IgD-negative memory B cell (primary cell): ENCODE results near the gene ARHGEF10L. TPM values are rescaled to one million over a fixed set of nuclear protein-coding genes. Genes with fewer than 3 reads are reported as not detected.

ENCODE experiments used
- H3K27ac Mint-ChIP-seq, 3 donors: one replicate each; pipeline ENCODE4 v1.8.0; 2020 to 2022; ENCODE audit warnings: mild to moderate bottlenecking in 3 of 3, mixed read lengths in 3 of 3, moderate library complexity in 1 of 3
- H3K27me3 Mint-ChIP-seq: one replicate; pipeline ENCODE4 v1.8.0; 2021; ENCODE audit warnings: mixed read lengths
- H3K36me3 Mint-ChIP-seq: one replicate; pipeline ENCODE4 v1.8.0; 2020; ENCODE audit warnings: mild to moderate bottlenecking, mixed read lengths
- H3K4me1 Mint-ChIP-seq, 3 donors: one replicate each; pipeline ENCODE4 v1.8.0; 2020 to 2022; ENCODE audit warnings: mixed read lengths in 3 of 3, mild to moderate bottlenecking in 1 of 3
- H3K4me3 Mint-ChIP-seq, 4 donors: one replicate each; pipeline ENCODE4 v1.8.0; 2020 to 2022; ENCODE audit warnings: mild to moderate bottlenecking in 4 of 4, mixed read lengths in 4 of 4, moderate library complexity in 3 of 4
- H3K9me3 Mint-ChIP-seq, 3 donors: one replicate each; pipeline ENCODE4 v1.8.0; 2020 to 2021; ENCODE audit warnings: mixed read lengths in 3 of 3, mild to moderate bottlenecking in 1 of 3
- polyA plus RNA-seq: library from polyadenylated mRNA; unstranded; fragments of 300-500 nt; fragmentation: Illumina TruSeq; gene quantifications from one replicate; pipeline ENCODE4 v1.2.3, GENCODE V29; 2021

Gene ARHGEF10L
- polyA plus RNA-seq, 1 donor from 2014 or later, result not detected

DNA sequence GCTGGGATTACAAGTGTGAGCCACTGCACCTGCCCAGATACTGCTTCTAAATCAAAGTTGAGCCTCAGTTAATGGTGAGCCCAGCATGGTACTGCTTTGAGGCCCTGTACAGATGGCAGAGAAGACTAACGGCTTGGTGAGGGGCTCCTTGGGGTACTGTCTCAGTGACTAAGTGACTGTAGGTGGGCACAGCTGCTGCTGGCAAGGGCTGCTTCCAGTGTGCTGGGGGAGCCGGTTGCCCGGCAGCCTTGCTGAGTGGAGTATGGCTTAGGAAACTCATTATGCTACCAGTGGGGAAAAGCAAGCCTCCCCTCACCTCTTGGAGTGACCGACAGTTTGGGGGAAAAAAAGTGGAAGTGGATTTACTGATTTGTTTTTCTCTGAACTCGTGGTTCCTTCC lies 23.6 kb upstream of the ARHGEF10L start:
- Mint-ChIP-seq H3K27ac (no peak overlapping the region), H3K4me1 (no peaks in the 10 kb centered on the region), H3K4me3 (no peak overlapping the region), H3K36me3 (no peaks in the 10 kb centered on the region), H3K9me3 (no peaks in the 10 kb centered on the region), H3K27me3 (peaks cover 12% of the 10 kb centered on the region)

GRCh38 chr1:17516303-17517214 lies 22.9 kb upstream of the ARHGEF10L start:
- Mint-ChIP-seq H3K36me3 (no peaks in the 10 kb centered on the region), H3K9me3 (no peaks in the 10 kb centered on the region), H3K4me3 (peak overlapping the region in 1 of 4 donors; percentile 48), H3K4me1 (no peaks in the 10 kb centered on the region), H3K27me3 (peaks cover 12% of the 10 kb centered on the region), H3K27ac (no peak overlapping the region)

DNA sequence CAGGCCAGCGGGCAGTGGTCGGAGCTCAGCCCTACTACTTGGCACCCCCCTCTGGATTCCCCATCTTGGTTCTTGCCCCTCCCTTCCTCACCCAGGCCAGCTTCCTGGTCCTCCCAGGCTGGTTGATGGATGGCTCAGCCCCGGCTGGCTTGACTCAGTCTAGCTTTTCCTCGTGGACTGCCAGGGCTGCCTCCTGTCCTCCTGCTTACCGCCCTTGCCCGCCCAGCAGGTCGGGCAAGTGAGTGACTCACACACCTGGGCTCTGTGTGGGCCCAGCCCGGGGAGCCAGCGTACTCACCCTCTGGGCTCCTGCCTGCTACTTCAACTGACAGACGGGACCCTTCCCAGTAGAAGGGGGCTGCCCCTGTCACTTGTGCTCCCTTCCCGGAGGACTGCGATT lies 19.5 kb upstream of the ARHGEF10L start:
- Mint-ChIP-seq H3K27ac (no peak overlapping the region), H3K36me3 (no peaks in the 10 kb centered on the region), H3K9me3 (no peaks in the 10 kb centered on the region), H3K4me3 (no peak overlapping the region), H3K27me3 (peaks cover 18% of the 10 kb centered on the region), H3K4me1 (no peaks in the 10 kb centered on the region)

DNA sequence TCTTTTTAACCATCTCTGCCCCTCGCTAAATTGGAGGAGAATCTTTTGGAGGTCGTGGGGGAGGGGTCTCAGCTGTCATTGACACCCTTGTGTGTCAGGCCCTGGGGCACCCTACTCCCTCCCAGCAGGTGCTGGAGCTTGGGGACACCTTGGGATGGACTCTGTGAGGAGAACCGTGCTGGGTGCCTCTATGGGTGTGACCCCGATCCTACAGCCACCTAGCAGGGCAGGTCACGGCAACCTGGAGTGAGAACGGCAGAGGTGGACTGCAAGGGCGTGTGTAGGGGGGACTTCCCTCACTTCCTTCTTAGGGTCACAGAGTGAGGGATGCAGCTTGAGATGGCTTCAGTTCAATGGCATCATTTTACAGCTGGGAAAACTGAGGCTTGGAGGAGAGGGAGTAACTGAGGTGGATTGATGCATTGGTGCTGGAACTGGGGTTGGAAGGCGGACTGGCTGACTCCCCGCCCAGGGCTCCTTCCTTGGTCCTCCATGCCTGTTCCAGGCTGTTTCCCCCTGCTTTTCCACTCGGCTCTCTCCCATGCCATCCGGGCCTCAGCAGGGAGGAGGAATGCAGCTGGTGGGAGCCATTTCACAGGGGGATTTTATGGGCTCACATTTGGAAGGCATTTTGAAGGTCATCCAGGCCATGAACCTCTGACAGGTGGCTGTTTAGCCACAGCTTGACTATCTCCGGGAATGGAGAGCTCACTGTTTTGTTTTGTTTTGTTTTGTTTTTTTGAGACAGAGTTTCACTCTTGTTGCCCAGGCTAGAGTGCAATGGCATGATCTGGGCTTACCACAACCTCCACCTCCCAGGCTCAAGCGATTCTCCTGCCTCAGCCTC lies 18.8 kb upstream of the ARHGEF10L start:
- Mint-ChIP-seq H3K27me3 (peaks cover 18% of the 10 kb centered on the region), H3K36me3 (no peaks in the 10 kb centered on the region), H3K4me3 (no peak overlapping the region), H3K9me3 (no peaks in the 10 kb centered on the region), H3K4me1 (no peaks in the 10 kb centered on the region), H3K27ac (no peak overlapping the region)

- Mint-ChIP-seq H3K27ac (no peak overlapping the region), H3K9me3 (no peaks in the 10 kb centered on the region), H3K36me3 (no peaks in the 10 kb centered on the region), H3K27me3 (peaks cover 14% of the 10 kb centered on the region), H3K4me1 (no peaks in the 10 kb centered on the region), H3K4me3 (no peak overlapping the region)
Observed at GRCh38 chr1:17521946-17522612, 17.4 kb upstream of the ARHGEF10L start.

GRCh38 chr1:17523321-17524041 lies 16.0 kb upstream of the ARHGEF10L start:
- Mint-ChIP-seq H3K27ac (no peak overlapping the region), H3K4me3 (no peak overlapping the region), H3K27me3 (peaks cover 14% of the 10 kb centered on the region), H3K36me3 (no peaks in the 10 kb centered on the region), H3K9me3 (no peaks in the 10 kb centered on the region), H3K4me1 (no peaks in the 10 kb centered on the region)

- Mint-ChIP-seq H3K9me3 (no peaks in the 10 kb centered on the region), H3K4me3 (no peak overlapping the region), H3K27me3 (peaks cover 11% of the 10 kb centered on the region), H3K4me1 (no peaks in the 10 kb centered on the region), H3K27ac (no peak overlapping the region), H3K36me3 (no peaks in the 10 kb centered on the region)
Observed at GRCh38 chr1:17524645-17525044, 14.9 kb upstream of the ARHGEF10L start.

- H3K27ac Mint-ChIP-seq, result no peak overlapping the region
Observed at GRCh38 chr1:17525996-17526686, 13.4 kb upstream of the ARHGEF10L start.

GRCh38 chr1:17527036-17527914 lies 12.2 kb upstream of the ARHGEF10L start:
- no peaks in the 10 kb centered on the region for H3K9me3 Mint-ChIP-seq

More at GRCh38 chr1:17525996-17526686, 13.4 kb upstream of the ARHGEF10L start:
- Mint-ChIP-seq H3K4me1 (peaks cover 0 to 7% (median 0%) of the 10 kb centered on the region in 3 donors), H3K9me3 (no peaks in the 10 kb centered on the region), H3K36me3 (no peaks in the 10 kb centered on the region), H3K4me3 (no peak overlapping the region), H3K27me3 (peaks cover 12% of the 10 kb centered on the region)

GRCh38 chr1:17529381-17529780 lies 10.1 kb upstream of the ARHGEF10L start:
- Mint-ChIP-seq H3K9me3 (no peaks in the 10 kb centered on the region), H3K36me3 (no peaks in the 10 kb centered on the region), H3K4me3 (peak overlapping the region in 1 of 4 donors; percentile 31), H3K27me3 (peaks cover 8% of the 10 kb centered on the region), H3K27ac (no peak overlapping the region), H3K4me1 (peaks cover 0 to 7% (median 4%) of the 10 kb centered on the region in 3 donors)

More at GRCh38 chr1:17527036-17527914, 12.2 kb upstream of the ARHGEF10L start:
- H3K4me3 Mint-ChIP-seq, result no peak overlapping the region
- H3K4me1 Mint-ChIP-seq, result peaks cover 0 to 7% (median 2%) of the 10 kb centered on the region in 3 donors
- no peaks in the 10 kb centered on the region for H3K36me3 Mint-ChIP-seq
- H3K27me3 Mint-ChIP-seq, result peaks cover 9% of the 10 kb centered on the region
- H3K27ac Mint-ChIP-seq, result no peak overlapping the region

- H3K36me3 Mint-ChIP-seq, result no peaks in the 10 kb centered on the region
- H3K4me1 Mint-ChIP-seq, result peaks cover 3 to 17% (median 11%) of the 10 kb centered on the region in 3 donors
- H3K9me3 Mint-ChIP-seq, result no peaks in the 10 kb centered on the region
- no peak overlapping the region for H3K4me3 Mint-ChIP-seq
- H3K27ac Mint-ChIP-seq, result no peak overlapping the region
- H3K27me3 Mint-ChIP-seq, result peaks cover 3% of the 10 kb centered on the region
Observed at GRCh38 chr1:17531343-17531681, 8.2 kb upstream of the ARHGEF10L start.

GRCh38 chr1:17531682-17532487 lies 7.6 kb upstream of the ARHGEF10L start:
- Mint-ChIP-seq H3K4me3 (peak overlapping the region in 1 of 4 donors; percentile 76), H3K4me1 (peaks cover 7 to 22% (median 15%) of the 10 kb centered on the region in 3 donors), H3K27me3 (peaks cover 3% of the 10 kb centered on the region), H3K27ac (peak overlapping the region in 1 of 3 donors; percentile 54), H3K9me3 (no peaks in the 10 kb centered on the region), H3K36me3 (no peaks in the 10 kb centered on the region)
